Neuronal stem cell (in vitro differentiated cells): ENCODE data around the gene NFIB.

Experiments
- DNase-seq: peaks from one replicate; pipeline ENCODE4 v3.0.0-alpha.2; 2013; ENCODE audit warnings: low spot score
- H2AFZ ChIP-seq: one replicate; pipeline ENCODE4 v1.6.1; 2013; ENCODE audit warnings: mild to moderate bottlenecking, low read length, inconsistent platforms
- H2AK5ac ChIP-seq: 2 replicates; pipeline ENCODE4 v1.6.1; 2013; ENCODE audit warnings: low read depth, mild to moderate bottlenecking, inconsistent platforms, low read length, moderate library complexity, mixed read lengths
- H2BK120ac ChIP-seq: 2 replicates; pipeline ENCODE4 v1.6.1; 2013; ENCODE audit warnings: low read depth, mild to moderate bottlenecking, inconsistent platforms, low read length, moderate library complexity, mixed read lengths
- H2BK12ac ChIP-seq: one replicate; pipeline ENCODE4 v1.6.1; 2013; ENCODE audit warnings: low read length, inconsistent platforms
- H2BK15ac ChIP-seq: 2 replicates; pipeline ENCODE4 v1.6.1; 2013; ENCODE audit warnings: mild to moderate bottlenecking, low read length, inconsistent platforms, mixed read lengths
- H2BK5ac ChIP-seq: one replicate; pipeline ENCODE4 v1.6.1; 2013; ENCODE audit warnings: inconsistent platforms, mild to moderate bottlenecking, low read length, moderate library complexity
- H3K14ac ChIP-seq: one replicate; pipeline ENCODE4 v1.6.1; 2013; ENCODE audit warnings: low read length, inconsistent platforms
- H3K18ac ChIP-seq: 2 replicates; pipeline ENCODE4 v1.6.1; 2013; ENCODE audit warnings: low read length, inconsistent platforms
- H3K23ac ChIP-seq: 2 replicates; pipeline ENCODE4 v1.6.1; 2013; ENCODE audit warnings: low read depth, mild to moderate bottlenecking, mixed read lengths, low read length, inconsistent platforms; ENCODE audit not compliant: poor library complexity
- H3K27ac ChIP-seq: replicated peaks from 3 replicates; pipeline ENCODE4 v1.5.1; 2013; ENCODE audit warnings: low read length, inconsistent platforms
- H3K27me3 ChIP-seq, 3 experiments: 2 replicates each; pipeline ENCODE4 v1.6.1; 2013; ENCODE audit warnings: low read length in 3 of 3, mild to moderate bottlenecking in 2 of 3, inconsistent platforms in 1 of 3, low read depth in 1 of 3, mixed read lengths in 1 of 3, moderate library complexity in 1 of 3; ENCODE audit not compliant: control insufficient read depth in 3 of 3, insufficient read depth in 3 of 3
- H3K36me3 ChIP-seq, 2 donors: replicated peaks in 1 of 2; 2 replicates each; pipeline ENCODE4 v1.6.1; 2013; ENCODE audit warnings: low read length in 2 of 2; ENCODE audit not compliant: control insufficient read depth in 2 of 2, insufficient read depth in 2 of 2
- H3K4ac ChIP-seq: 2 replicates; pipeline ENCODE4 v1.6.1; 2013; ENCODE audit warnings: inconsistent platforms, mild to moderate bottlenecking, low read length, moderate library complexity
- H3K4me1 ChIP-seq, 2 donors: 1 replicate in 1 of 2; 2 replicates in 1 of 2; pipeline ENCODE4 v1.6.1; 2013; ENCODE audit warnings: low read length in 2 of 2, low read depth in 1 of 2; ENCODE audit not compliant: control insufficient read depth in 2 of 2, insufficient read depth in 1 of 2
- H3K4me2 ChIP-seq: one replicate; pipeline ENCODE4 v1.6.1; 2013; ENCODE audit warnings: mild to moderate bottlenecking, low read length, inconsistent platforms; ENCODE audit not compliant: insufficient read depth, poor library complexity, severe bottlenecking
- H3K4me3 ChIP-seq, 2 donors: 2 replicates each; pipeline ENCODE4 v1.5.1; 2013; ENCODE audit warnings: low read length in 2 of 2, mild to moderate bottlenecking in 2 of 2, inconsistent platforms in 1 of 2, moderate library complexity in 1 of 2
- H3K79me1 ChIP-seq: one replicate; pipeline ENCODE4 v1.6.1; 2013; ENCODE audit warnings: low read depth, mild to moderate bottlenecking, inconsistent platforms, low read length, moderate library complexity
- H3K9ac ChIP-seq: one replicate; pipeline ENCODE4 v1.6.1; 2013; ENCODE audit warnings: mild to moderate bottlenecking, low read depth, low read length, inconsistent platforms; ENCODE audit not compliant: poor library complexity
- H3K9me3 ChIP-seq, 2 donors: replicated peaks in 1 of 2; 2 replicates each; pipeline versions ENCODE3 to v1.6.1; 2013; ENCODE audit warnings: low read length in 2 of 2, mild to moderate bottlenecking in 2 of 2, inconsistent platforms in 1 of 2, low read depth in 1 of 2, mixed read lengths in 1 of 2, moderate library complexity in 1 of 2; ENCODE audit not compliant: control insufficient read depth in 2 of 2, insufficient read depth in 1 of 2
- H4K8ac ChIP-seq: one replicate; pipeline ENCODE4 v1.6.1; 2013; ENCODE audit warnings: low read depth, mild to moderate bottlenecking, inconsistent platforms, low read length, moderate library complexity
- H4K91ac ChIP-seq: one replicate; pipeline ENCODE4 v1.6.1; 2013; ENCODE audit warnings: low read length, low read depth, mild to moderate bottlenecking, inconsistent platforms; ENCODE audit not compliant: poor library complexity
- WGBS, 2 donors: extraction: QIAGEN DNeasy Blood & Tissue Kit; methylation state at CpG; one replicate each; pipeline ENCODE4 v1.1.7; 2013; ENCODE audit warnings: missing lambda C conversion rate in 2 of 2, mixed read lengths in 1 of 2; ENCODE audit not compliant: insufficient read length in 2 of 2, insufficient replicate concordance in 1 of 2; ENCODE audit errors: extremely low coverage in 2 of 2; 5-methylcytosine and 5-hydroxymethylcytosine counted together

Gene NFIB

DNA sequence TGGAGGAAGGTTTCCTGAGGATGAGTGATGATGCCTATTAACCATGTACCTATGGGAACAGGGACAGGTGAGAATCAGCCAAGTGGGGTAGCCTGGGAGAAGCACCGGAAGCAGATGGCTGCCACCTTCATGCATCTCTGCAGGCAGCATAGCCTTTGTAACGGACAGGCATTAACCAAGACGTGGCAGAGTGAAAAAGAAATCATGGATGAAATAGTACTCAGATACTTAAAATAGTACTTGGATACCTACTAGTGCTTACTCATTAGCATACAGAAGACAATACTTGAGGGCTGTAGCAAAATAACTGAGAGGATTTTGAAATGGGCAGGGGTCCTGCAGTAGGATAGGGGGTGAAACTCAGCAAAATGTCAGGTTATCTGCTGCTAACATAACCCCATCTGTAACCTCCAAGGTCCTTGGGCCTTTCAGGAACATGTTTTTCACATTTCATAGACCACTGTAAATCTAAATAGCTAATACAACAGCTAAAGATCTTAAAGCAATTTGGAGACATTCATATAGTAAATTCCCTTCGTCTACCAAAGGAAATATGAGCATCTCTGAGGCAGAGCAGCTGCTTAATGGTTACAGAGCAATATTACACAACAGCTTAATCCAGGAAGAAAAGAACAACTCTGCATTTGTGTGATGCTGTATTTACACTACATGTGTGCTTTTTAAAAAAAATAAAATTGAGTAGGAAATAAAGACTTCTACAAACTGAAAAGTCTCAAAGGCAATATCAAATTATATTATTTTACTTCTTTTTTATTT, 154.3 kb downstream of the NFIB start:
- Histone ChIP-seq H2BK120ac (no peak overlapping the region), H3K14ac (no peak overlapping the region), H2AFZ (no peak overlapping the region), H3K4ac (no peak overlapping the region), H3K9ac (no peak overlapping the region), H2BK15ac (no peak overlapping the region), H3K4me2 (no peak overlapping the region), H3K79me1 (no peaks in the 10 kb centered on the region), H3K9me3 (no peaks in the 10 kb centered on the region), H3K27me3 (no peaks in the 10 kb centered on the region), H3K27ac (no peak overlapping the region), H3K18ac (no peak overlapping the region), H2BK12ac (no peak overlapping the region), H4K91ac (no peak overlapping the region), H3K23ac (no peak overlapping the region), H3K4me3 (no peak overlapping the region), H2BK5ac (no peak overlapping the region), H2AK5ac (no peak overlapping the region), H3K4me1 (peaks cover 0 to 4% of the 10 kb centered on the region in 2 donors), H3K36me3 (no peaks in the 10 kb centered on the region), H4K8ac (no peak overlapping the region)
- WGBS, 2 donors, result no CpG with 5 or more reads among the region's 4 CpGs
- no peak for DNase-seq

- no peak overlapping the region for H2BK12ac ChIP-seq
- H3K18ac ChIP-seq, result no peak overlapping the region
- no peak overlapping the region for H2AFZ ChIP-seq
- H3K4me1 ChIP-seq, result peaks cover 0 to 4% of the 10 kb centered on the region in 2 donors
- H2BK15ac ChIP-seq, result no peak overlapping the region
- H2BK120ac ChIP-seq, result no peak overlapping the region
- H3K14ac ChIP-seq, result no peak overlapping the region
- H3K9ac ChIP-seq, result no peak overlapping the region
- H3K36me3 ChIP-seq, result no peaks in the 10 kb centered on the region
- no peak overlapping the region for H3K4me3 ChIP-seq
- no peak overlapping the region for H2BK5ac ChIP-seq
- no peak for DNase-seq
- no peak overlapping the region for H3K4ac ChIP-seq
- no peaks in the 10 kb centered on the region for H3K79me1 ChIP-seq
- no peaks in the 10 kb centered on the region for H3K27me3 ChIP-seq
- WGBS, 2 donors, result no CpG with 5 or more reads among the region's 1 CpG
- no peaks in the 10 kb centered on the region for H3K9me3 ChIP-seq
- H3K27ac ChIP-seq, result no peak overlapping the region
- H3K23ac ChIP-seq, result no peak overlapping the region
- no peak overlapping the region for H4K91ac ChIP-seq
- no peak overlapping the region for H4K8ac ChIP-seq
- no peak overlapping the region for H2AK5ac ChIP-seq
- H3K4me2 ChIP-seq, result no peak overlapping the region
Observed at GRCh38 chr9:14158916-14159315, 155.0 kb downstream of the NFIB start.

DNA sequence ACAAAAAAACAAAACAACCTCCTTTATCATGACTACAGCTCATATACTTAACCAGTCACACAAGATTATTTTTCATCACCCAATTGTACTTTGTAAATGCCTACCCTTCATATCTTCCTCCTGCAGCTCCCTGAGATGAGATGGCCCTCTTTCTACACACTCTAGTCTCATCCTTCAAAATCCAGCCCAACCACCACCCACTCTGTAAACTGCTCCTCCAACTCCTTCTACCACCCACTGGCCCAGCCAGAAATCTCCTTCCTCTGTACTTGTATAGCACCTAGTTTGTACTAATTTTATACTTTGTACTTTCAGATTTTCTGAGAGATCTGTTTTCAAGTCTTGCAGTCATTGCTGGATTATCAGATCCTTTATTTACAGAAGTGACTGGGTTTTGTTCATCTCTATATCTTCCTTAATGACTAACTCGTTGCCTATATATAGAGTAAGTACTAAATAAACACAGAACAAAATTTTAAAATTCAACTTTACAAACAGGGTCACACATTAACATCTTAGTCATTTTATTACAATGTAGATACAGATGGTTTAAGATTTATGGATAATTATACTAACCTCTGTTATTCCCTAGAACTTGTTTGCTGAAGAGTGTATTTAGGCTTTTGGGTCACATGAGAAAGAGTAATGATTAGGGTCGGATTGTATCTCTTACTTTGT, 155.7 kb downstream of the NFIB start:
- Histone ChIP-seq H3K27me3 (no peaks in the 10 kb centered on the region), H3K4ac (no peak overlapping the region), H3K36me3 (no peaks in the 10 kb centered on the region), H2BK120ac (no peak overlapping the region), H3K79me1 (no peaks in the 10 kb centered on the region), H2BK12ac (no peak overlapping the region), H2AK5ac (no peak overlapping the region), H3K9me3 (no peaks in the 10 kb centered on the region), H2AFZ (no peak overlapping the region), H3K18ac (no peak overlapping the region), H3K4me2 (no peak overlapping the region), H4K91ac (no peak overlapping the region), H3K23ac (no peak overlapping the region), H3K9ac (no peak overlapping the region), H3K4me3 (no peak overlapping the region), H3K27ac (no peak overlapping the region), H3K4me1 (peaks cover 0 to 4% of the 10 kb centered on the region in 2 donors), H2BK15ac (no peak overlapping the region), H3K14ac (no peak overlapping the region), H2BK5ac (no peak overlapping the region), H4K8ac (no peak overlapping the region)
- no peak for DNase-seq
- WGBS, 2 donors, result no CpG with 5 or more reads among the region's 2 CpGs

- no CpG with 5 or more reads among the region's 4 CpGs for WGBS, 2 donors
Observed at GRCh38 chr9:14157191-14157590, 156.8 kb downstream of the NFIB start.

More at GRCh38 chr9:14157191-14157590, 156.8 kb downstream of the NFIB start:
- Histone ChIP-seq H2BK15ac (no peak overlapping the region), H4K91ac (no peak overlapping the region), H2AK5ac (no peak overlapping the region), H3K4me3 (no peak overlapping the region), H3K9me3 (no peaks in the 10 kb centered on the region), H3K4ac (no peak overlapping the region), H2BK120ac (no peak overlapping the region), H3K36me3 (no peaks in the 10 kb centered on the region), H3K23ac (no peak overlapping the region), H2BK5ac (no peak overlapping the region), H3K79me1 (no peaks in the 10 kb centered on the region), H3K18ac (no peak overlapping the region), H3K4me1 (peaks cover 0 to 4% of the 10 kb centered on the region in 2 donors), H2AFZ (no peak overlapping the region), H3K14ac (no peak overlapping the region), H3K4me2 (no peak overlapping the region), H3K9ac (no peak overlapping the region), H3K27ac (no peak overlapping the region), H4K8ac (no peak overlapping the region), H3K27me3 (no peaks in the 10 kb centered on the region), H2BK12ac (no peak overlapping the region)
- DNase-seq, result no peak
